ENCODE results near the gene PCDH15.

DNA sequence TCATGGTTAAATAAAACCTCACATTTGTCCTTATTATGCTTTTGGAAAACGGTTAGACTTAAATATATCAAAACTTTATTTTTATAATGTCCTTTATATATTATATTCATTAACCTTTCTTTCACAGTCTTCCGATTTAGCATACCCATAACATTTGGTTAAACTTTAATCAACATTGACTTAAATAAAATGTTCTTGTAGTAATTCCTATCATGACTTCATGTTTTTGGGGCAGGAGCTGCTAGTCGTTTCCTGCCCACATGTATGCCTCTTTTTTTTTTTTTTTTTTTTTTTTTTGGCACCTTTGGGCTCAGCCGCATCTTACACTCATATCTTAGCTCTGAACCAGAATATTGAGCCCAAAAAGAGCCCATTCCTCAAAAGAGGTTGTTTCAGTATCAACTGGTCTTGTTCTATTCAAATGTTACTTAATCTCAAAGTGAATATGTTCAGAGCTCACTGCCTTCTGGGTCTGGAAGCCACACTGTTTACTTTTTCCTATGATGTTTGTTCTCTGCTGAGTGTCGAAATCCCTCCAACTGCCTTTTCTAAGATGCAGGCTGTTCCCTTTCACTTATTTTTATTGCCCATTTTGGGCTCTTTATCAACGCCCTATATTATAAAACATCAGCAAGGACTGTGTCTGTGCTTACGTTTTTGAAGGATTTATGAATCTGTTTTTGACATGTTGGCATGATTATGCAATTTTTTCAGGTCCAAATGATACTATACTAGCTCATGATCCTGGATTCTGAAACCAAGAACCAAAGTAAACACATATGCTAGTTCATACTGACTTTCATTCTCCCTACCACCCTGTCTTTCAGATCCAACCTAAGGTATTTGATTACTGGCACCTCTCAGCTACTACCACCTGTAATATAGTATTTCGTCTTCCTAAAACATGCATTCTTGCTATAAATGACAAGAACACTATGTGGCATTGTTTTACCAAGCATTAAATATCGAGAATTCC, 914.4 kb downstream of the PCDH15 start:
- TF ChIP-seq CTCF (IDR thresholded peaks at IDR 0.05; ENCODE audit: borderline replicate concordance, extremely low read depth, low read length, poor library complexity, severe bottlenecking) (no peak), EZH2 (IDR thresholded peaks at IDR 0.05; ENCODE audit: borderline replicate concordance, low read depth, low read length, severe bottlenecking) (no peak)

Measured in DND-41 (cell line).